Activated T-helper 1 cell treated with Interleukin-2 at 50 U/mL for 16 hours (primary cell): ENCODE measurements around the gene RRAGD.
A peak's percentile ranks its signal among the peaks of the same experiment; 100 is the strongest.
"Not testable (repeated sequence)": the region's sequence is repeated elsewhere in the genome, so short reads cannot be mapped to it uniquely, and the experiment has no call there.

Experiments
- DNase-seq: peaks from one replicate; pipeline ENCODE4 v3.0.0-alpha.2; 2020; ENCODE audit warnings: low read depth

RRAGD gene

GRCh38 chr6:89411145-89412070, 665 bp downstream of the RRAGD start:
- DNase-seq: peak; percentile 2

GRCh38 chr6:89410788-89411144, 1.3 kb downstream of the RRAGD start:
- no peak for DNase-seq

- DNase-seq: no peak
Measured at GRCh38 chr6:89410231-89410761, 1.8 kb downstream of the RRAGD start.

- DNase-seq: no peak
Measured at GRCh38 chr6:89409461-89410035, 2.5 kb downstream of the RRAGD start.

GRCh38 chr6:89406141-89406540, 5.9 kb downstream of the RRAGD start:
- DNase-seq: no peak

- DNase-seq: no peak
Measured at GRCh38 chr6:89404512-89404911, 7.6 kb downstream of the RRAGD start.

GRCh38 chr6:89402776-89403175, 9.3 kb downstream of the RRAGD start:
- DNase-seq: no peak

- DNase-seq: no peak
Measured at GRCh38 chr6:89400912-89401399, 11.1 kb downstream of the RRAGD start.

GRCh38 chr6:89400050-89400449, 12.0 kb downstream of the RRAGD start:
- DNase-seq: no peak

GRCh38 chr6:89398762-89399525, 13.1 kb downstream of the RRAGD start:
- DNase-seq: no peak

GRCh38 chr6:89397884-89398283, 14.2 kb downstream of the RRAGD start:
- not testable (repeated sequence) for DNase-seq

- DNase-seq: no peak
Measured at GRCh38 chr6:89393659-89394058, 18.4 kb downstream of the RRAGD start.

GRCh38 chr6:89392823-89393222, 19.2 kb downstream of the RRAGD start:
- no peak for DNase-seq

- DNase-seq: no peak
Measured at GRCh38 chr6:89388846-89389245, 23.2 kb downstream of the RRAGD start.

GRCh38 chr6:89387516-89388201, 24.4 kb downstream of the RRAGD start:
- no peak for DNase-seq

GRCh38 chr6:89386917-89387491, 25.1 kb downstream of the RRAGD start:
- no peak for DNase-seq

GRCh38 chr6:89385846-89386245, 26.2 kb downstream of the RRAGD start:
- DNase-seq: no peak

GRCh38 chr6:89385156-89385667, 26.9 kb downstream of the RRAGD start:
- no peak for DNase-seq

GRCh38 chr6:89381031-89381430, 31.0 kb downstream of the RRAGD start:
- no peak for DNase-seq

- no peak for DNase-seq
Measured at GRCh38 chr6:89379281-89379680, 32.8 kb downstream of the RRAGD start.

GRCh38 chr6:89378628-89379027, 33.4 kb downstream of the RRAGD start:
- DNase-seq: no peak
